NCI-H2107 treated with DMSO at 0.1 percent for 48 hours (cell line): ENCODE measurements around the gene DIP2C.
"Not testable (repeated sequence)": the region's sequence is repeated elsewhere in the genome, so short reads cannot be mapped to it uniquely, and the experiment has no call there.

Experiments used
- DNase-seq: peaks from one replicate; lab custom pipeline; 2025; ENCODE audit not compliant: unreplicated experiment; lab: John Stamatoyannopoulos, UW

DIP2C gene

DNA sequence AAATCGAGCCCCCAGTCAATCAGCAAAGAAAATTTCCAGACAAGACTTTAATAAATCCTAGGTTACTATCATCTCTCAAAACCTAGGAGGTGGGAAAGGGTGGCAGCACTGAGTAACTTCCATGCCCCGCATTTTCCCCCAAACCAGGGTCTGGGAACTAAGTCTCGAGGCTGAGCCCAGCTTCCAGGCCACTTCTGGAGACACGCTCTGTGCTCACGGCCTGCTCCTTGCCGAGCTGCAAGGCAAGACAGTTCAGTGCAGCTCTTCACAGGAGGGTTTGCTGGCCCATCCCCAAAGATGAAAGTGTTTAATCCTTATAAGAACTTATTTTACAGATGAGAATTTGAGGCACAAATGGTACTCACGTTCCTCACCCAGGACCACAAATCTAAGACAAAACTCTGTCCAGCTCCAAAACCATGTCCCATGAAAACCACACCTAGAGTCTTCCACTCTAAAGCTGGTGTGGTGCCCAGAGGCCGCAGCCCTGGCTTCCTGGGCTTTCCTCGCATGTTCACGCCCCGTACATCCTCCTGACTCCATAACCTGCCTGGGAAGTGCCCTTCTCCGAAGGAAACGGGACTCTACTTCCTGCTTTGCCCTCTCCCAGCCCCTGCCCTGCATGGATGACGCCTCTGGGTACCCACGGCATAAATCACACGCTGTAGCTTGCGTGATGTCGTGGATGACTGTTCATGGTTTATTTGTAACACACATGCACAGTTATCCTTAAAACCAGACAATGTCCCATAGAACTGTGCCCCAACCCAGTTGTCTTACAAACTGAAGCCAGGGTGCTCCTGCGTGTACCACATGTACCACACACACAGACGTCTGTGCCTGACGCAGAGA is 201.2 kb downstream of the DIP2C start:
- DNase-seq: no peak

DNA sequence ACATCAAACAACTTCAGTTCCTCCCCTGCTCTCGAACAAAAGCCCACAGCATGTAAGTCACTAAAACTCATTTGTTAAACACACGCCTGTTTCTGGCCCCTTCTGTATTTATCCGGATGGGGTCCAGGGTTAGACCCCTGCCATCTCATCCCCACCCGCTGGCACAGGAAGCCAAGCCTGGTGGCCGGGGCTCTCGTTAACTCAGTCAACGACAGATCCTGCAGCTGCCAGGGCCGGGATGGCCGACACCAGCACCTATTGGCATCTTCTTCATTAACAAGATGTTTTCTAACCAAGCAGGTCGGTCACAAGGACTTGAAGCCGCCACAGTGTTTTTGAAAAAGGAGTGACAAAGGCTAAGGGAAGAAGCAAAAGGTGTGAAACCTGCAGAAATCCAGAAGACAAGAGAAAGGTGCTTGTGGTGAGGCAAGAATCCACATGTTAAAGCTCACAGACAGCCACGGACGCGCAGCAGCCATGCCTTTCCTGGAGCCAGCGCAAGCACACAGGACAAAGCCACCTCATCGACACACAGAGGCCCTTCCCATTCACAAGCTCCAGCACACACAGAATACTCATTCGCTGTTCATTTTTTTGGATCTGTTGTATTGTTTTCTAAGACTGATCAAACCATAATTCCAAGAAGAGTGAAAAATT is 202.7 kb downstream of the DIP2C start:
- no peak for DNase-seq

DNA sequence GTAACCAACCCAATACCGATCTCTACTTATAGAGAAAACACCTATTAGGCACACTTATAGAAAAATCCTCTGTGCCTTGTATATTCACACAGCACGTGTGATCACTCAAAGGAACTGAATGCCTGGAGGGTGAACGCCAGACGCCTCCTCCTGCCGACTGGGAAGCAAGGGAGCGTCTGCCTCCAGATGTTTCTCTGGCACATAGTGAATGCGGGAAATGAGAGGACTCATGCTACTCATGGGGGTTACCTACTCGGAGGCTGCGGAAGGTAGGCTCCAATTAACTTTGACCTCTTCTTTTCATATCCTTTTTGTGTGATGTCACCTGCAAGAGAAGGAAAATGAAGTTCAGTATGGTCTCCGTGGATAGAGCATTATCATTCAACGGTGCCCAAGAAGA is 203.3 kb downstream of the DIP2C start:
- DNase-seq: no peak

DNA sequence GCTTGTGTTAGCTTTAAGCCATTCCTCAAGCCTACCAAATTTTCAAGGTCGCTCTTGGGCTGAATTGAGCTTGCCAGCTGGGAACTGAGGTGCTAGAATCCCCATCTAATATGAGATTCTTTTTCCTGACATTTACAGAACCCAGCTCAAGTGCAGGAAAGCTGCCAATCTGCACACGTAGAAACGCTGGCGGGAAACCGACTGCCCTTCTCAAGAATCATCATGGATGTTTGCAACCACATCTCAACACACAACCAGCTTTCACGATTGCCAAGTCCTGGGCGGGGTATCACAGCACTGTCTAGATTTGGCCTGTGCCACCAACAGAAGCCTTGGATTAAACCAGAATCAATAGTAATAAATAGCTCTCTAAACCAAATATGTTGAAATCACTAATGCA is 203.7 kb downstream of the DIP2C start:
- no peak for DNase-seq

DNA sequence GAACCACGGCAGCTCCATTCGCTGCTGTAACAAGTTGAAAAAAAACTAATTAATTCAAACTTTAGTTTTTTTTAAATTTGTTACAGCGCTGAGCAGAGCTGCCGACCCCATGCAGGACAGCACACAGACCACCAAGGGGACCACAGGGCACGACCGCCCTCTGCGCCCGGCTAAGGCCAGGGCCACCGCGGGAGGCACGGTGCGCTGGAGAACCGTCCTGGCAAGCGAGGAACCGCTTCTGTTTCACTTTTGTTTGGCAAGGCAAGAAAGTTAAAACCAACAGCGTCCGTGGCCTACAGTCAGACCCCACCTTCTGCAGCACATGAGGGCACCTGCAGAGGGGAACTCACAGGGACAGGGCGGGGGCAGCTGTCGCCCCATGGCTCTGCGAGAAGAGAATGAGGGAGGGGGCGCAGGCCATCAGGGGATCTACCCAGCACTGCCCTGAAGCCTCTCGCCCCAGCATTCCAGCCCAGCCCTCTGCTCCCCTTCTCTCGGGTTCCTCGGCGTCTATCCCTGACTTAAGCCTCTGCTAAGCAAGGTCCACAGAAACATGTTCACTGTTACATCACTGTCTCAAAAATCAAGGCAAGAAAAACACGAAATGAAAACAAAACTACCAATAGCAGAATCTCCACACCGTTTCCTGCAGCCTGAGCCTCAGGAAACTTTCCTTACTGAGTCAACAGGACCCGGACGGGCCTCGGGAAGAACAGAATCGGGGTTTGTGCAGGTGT is 204.4 kb downstream of the DIP2C start:
- DNase-seq: no peak

DNA sequence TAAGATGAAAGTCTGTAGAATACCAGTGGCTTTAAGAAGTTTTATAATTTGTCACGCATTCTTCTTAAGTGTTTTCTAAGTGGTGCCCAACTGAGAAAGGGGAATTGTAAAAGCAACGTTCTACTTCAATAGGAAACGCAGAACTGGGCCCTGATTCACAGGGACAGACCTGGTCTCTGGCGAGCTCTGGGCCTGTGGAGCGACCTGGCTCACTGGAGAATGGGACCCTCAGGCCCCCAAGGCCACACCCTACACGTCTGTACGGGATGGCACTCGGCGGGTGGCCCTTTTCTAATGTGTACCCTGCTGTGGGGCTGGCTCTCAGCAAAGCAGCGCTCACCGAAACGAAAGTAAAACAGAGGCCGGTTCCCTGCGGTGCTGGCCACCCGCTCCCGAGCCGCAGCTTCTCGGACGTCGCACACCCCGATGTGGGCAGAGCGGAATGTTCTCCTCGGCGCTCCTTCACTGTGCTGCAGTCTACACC is 205.0 kb downstream of the DIP2C start:
- DNase-seq: no peak

DNA sequence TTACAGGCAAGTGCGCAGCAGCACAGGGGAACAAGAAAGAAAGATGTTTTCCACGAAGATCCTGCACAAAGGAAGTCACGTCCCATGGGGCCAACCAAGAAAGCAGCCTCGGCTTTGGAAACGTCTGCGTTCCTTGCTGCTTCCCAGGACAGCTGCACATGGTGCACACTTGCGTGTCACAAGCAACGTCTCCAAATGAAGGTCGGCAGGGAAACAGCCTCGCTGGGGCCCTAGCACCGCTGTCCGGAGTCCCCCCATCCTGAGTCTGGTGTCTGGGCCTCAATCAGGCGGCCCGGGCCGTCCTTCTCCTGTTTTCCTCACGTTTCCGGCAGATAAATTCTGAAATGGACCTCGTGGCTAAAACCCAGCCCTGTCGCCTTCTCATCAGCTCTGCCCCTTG is 206.2 kb downstream of the DIP2C start:
- DNase-seq: no peak

DNA sequence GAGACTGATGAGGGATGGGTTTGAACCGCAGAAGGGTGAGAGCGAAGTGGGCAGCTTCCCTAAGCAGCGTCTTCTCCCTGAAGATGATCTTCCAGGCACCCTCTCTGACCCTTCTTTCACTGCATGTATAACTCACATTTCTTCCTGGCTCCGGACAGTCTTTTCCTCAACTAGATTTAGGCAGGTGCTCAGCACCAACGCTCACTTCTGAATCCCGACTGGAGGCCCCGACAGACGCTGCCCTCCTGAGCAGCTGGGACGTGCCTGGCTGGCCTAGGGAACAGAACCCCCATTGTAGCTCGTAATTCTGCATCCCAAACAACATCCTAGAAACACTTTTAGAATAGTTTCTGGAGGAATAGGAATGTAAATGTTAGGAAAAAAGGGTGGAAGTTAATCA is 206.6 kb downstream of the DIP2C start:
- no peak for DNase-seq

DNA sequence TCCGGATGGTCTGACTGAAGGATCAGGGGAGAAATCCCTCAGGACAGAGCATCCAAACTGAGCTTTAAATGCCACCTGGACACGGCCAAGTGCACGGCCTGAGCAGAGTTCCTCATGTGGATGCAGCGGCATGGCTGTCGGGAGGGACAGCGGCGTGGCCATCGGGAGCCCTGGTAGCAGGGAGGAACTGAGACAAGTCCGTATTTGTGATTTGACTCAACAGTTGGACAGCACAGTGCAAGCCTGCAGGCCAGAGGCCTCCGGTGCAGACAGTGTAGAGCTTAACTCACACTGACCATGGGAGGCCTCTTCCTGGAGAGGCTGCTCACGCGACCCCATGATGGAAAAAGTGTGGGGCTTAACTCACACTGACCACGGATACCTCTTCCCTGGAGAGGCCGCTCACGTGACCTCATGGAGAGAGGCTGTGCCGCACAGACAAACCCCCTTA is 207.4 kb downstream of the DIP2C start:
- DNase-seq: no peak

DNA sequence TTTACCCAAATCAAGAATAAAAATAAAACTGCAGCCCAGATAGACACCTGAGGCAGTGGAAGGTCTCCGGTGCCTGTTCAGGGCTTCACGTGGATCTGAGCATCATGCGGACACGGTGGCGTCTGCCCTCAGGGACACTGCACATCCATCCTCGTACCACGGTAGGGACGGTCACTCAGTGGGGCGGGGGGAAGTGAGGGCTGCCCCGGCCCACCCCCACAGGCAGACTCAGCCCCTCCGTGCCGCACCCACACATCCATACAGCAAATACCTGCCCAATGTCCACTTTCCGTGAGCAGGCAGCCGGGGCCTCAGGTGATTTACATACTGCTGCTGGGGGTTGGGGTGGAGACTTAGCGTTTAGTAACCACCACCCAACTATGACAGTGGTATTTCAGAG is 207.8 kb downstream of the DIP2C start:
- no peak for DNase-seq

DNA sequence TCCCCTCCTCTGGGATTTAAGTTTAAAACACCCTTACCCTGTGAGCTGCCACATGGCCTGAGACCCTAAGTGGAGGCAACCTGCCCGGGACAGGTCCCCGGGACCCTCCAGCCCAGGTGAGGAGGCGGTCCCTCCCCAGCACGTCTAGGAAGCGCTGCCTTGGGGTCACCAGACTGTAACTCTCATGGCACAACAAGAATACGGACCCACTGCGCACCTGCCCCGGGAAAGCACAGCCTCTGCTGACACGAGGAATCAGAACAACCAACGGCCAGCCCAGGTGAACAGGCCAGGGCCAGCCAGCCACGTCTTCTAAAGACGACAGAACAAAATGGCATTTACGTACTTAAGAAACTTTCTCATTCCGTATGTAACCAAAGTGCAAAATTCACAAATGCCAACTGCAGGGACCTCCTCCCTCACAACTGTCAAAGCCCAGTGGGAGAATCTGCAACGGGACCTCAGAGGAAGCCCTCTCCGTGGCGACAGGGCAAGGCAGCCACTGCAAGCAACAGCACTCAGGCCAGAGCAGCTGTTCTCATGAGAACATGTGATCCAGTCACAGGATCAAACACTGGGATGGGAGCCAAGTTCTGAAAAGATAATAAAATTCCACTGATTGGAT is 208.4 kb downstream of the DIP2C start:
- DNase-seq: peak; percentile 8

DNA sequence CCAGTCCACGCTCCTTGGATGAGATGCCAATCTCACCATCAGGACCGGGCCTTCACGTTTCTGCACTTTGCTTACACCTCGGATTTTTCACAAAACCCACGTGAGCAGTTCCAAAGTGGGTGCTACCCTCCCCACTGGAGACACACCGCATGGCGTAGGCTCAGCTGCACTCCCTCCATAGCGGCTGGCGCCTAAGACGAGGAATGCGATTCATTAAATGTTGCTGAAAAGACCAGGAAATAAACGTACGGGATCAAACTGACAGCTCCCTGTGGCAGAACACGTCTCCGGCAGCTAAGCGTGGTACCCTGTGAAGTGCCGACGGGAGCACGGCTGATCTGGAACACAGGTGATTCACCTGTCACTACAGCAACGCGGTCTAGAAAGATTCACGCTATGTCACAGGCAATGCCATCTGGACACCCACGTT is 209.0 kb downstream of the DIP2C start:
- DNase-seq: no peak

DNA sequence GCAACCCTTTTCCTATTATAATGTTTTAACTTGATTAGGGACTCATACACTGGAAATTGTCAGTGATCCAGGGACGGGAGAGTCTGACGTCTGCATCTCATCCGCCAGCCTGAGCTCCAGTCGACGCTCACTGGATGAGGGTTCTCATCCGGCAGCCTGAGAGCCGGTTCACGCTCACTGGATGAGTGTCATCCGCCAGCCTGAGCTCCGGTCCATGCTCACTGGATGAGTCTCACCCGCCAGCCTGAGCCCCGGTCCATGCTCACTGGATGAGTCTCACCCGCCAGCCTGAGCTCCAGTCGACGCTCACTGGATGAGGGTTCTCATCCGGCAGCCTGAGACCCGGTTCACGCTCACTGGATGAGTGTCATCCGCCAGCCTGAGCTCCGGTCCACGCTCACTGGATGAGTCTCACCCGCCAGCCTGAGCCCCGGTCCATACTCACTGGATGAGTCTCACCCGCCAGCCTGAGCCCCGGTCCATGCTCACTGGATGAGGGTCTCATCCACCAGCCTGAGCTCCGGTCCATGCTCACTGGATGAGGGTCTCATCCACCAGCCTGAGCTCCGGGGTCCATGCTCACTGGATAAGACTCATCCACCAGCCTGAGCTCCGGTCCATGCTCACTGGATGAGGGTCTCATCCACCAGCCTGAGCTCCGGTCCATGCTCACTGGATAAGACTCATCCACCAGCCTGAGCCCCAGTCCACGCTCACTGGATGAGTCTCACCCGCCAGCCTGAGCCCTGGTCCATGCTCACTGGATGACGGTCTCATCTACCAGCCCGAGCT is 209.6 kb downstream of the DIP2C start:
- DNase-seq: not testable (repeated sequence)

DNA sequence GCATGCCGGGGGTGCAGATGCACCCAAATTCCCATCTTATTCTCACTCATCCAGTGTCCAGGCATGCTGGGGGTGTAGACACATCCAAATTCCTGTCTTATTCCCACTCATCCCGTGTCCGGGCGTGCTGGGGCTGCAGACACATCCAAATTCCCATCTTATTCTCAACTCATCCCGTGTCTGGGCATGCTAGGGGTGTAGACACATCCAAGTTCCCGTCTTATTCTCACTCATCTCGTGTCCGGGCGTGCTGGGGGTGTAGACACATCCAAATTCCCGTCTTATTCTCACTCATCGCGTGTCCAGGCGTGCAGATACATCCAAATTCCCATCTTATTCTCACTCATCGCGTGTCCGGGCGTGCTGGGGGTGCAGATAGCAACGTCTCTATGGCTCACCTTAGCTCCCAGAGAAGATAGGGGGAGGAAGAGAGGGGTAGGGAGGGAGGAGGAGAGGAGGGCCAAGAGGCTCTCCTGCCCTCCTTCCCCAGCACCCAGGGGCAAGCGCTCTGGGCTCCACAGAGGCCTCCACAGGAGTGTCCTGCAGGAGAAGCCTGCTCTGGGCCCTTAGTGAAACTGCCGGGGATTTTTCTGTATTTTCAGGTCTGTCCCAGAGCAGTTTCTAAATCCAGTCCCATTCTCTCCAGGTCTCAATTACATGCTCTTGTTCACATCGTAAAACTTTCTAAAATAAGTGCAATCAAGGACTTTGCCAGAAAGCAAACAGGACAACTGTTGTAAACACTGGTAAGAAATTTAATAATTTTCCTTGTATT is 210.8 kb downstream of the DIP2C start:
- DNase-seq: no peak

DNA sequence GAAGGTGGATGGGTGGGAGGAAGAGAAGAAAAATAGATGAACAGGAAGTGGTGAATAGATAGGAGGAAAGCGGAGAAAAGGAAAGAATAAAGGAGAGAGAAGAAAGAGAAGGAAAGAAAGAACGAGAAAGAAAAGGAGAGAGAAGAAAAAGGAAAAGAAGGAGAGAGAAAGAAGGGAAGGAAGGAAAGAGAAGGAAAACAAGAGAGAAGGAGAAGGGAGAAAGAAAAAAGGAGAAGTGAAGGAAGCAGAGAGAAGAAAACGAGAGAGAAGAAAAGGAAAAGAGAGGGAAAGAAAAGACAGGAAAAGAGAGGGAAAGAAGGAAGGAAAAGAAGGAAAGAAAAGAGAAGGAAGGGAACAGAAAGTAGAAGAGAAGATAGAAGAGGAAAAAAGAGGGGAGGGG is 211.8 kb downstream of the DIP2C start:
- no peak for DNase-seq

DNA sequence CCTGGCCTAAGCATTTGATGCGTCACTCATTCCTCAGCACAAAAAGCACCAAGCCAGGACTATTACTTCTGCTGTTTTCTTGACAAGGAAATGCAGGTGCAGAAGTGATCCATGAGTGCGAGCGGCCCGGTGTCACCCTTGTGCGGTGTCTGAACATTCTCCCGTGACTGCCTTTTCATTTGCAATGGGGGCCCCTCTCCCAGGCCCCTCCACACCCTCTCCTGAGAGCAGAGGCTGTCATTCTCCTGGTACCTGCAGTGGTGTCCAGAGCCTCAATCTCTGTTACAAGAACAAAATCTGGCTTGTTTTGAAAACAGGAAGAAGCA is 213.1 kb downstream of the DIP2C start:
- no peak for DNase-seq

DNA sequence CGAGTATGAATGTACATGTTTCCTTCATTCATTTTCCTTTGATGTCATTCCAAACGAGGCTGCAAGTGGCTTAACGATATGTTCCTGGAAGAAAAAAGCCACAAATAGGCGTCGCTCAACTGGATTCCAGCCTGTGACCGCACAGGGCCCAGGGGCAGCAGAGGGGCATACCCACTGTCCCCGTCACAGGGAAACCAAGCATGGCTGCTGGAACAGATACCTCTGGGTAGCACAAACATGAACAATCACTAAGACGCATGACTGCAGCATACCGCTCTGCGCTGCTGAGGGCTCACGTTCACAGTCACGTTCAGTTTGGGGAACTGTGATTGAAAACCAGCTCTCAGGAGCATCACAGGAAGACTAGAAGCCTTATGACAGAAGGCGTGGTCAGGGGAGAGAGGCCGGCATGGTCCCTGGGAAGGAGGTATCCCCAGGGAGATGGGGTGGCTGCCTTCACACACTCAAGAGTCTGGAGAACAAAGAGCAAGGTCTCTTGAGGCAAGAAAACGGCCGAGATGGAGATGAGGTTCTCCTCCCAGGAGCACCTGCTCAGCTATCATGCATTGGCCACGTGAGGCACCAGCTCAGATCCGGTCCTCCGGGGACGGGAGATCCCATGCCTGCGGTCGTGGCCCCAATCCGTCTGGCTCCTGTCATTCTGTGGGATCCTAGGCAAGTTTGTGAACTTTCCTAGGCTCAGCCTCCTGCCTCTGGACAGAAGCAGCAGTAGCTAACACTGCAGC is 213.6 kb downstream of the DIP2C start:
- no peak for DNase-seq

DNA sequence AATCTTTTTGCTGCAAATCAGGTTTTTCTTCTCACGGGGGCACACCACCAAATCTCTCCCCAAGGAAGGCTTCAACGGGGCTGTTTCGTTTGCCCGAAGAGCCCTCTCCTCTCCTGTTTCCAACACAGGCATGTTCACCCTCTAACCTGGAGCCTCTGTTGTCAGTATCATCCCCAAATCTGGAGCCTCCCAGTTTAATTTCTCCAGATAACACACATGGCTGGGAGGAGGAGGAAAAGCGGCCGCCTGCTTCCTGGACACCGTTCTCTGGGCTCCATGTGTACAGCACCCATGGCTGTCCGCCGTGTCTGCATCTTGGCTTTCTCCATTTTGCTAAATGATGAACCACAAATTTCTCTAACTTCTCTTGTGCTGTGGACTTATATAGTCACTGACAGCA is 214.5 kb downstream of the DIP2C start:
- DNase-seq: no peak

DNA sequence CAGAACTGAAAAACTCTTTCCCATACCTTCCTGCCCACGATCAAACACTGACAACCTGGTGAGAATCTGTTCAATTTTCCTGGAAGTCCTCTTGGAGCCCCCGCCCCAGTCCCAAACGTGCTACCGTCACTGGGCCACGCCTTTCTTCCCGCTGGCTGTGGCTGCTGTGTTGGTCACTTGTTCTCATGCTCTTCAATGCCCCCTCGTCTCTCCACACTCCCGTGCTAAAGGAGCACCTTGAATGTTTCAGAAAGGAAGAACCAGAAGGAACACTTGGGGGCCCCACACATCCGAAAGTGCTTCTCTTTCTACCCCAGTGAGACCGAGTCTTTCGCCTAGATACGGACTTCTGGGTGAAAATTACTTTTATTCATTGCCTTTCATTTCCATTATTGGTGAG is 215.1 kb downstream of the DIP2C start:
- DNase-seq: no peak
